HG03280 (cell line): ENCODE measurements around the gene SLC18A3.

Experiments used
- ATAC-seq: cut with Tn5 transposase; IDR thresholded peaks from one replicate; pipeline ENCODE4 v1.9.1; 2021; ENCODE audit warnings: mild to moderate bottlenecking, moderate library complexity; ENCODE audit not compliant: unreplicated experiment

The SLC18A3 gene

DNA sequence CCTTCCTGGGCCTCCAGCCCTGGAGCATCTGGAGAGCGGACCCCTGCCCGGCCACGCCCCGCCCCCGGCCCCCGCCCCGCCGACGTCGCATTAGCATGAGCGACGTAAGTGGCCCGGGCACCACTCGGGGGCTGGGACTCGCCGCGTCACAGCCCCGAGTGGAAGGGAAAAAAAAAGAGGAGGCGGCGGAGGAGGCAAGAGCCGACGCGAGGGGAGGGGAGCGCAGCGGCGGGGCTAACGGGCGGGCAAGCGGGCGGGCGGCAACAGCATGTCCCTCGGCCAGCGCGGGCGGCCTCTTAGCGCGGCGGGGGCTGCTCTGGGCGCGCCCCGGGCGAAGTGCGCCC is at the start of gene SLC18A3:
TSS of gene SLC18A3 (plus strand) at position 197 of the 344 bp plus-strand sequence. CDS start 431 bp downstream, outside the sequence.
- ATAC-seq = no peak

- ATAC-seq = no peak
These were observed 49.6 kb upstream of the SLC18A3 start for GRCh38 chr10:49560526-49560925.

DNA sequence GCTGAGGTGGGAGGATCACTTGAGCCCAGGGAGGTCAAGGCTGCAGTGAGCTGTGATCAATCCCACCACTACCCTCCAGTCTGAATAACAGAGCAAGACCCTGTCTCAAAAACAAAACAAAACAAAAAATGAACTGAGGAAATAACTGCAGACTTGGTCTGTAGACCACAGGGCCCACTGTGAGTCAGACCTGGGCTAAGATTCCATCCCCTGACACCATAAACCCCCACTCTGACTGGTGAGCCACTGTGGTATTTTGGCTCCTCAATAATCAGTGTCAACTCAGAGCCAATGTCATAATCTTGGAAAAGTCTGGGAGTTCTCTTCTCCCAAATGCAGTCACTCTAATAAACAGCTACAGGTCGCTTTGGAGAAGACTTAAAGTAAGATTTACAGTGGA is 47.2 kb upstream of the SLC18A3 start:
- no peak for ATAC-seq

DNA sequence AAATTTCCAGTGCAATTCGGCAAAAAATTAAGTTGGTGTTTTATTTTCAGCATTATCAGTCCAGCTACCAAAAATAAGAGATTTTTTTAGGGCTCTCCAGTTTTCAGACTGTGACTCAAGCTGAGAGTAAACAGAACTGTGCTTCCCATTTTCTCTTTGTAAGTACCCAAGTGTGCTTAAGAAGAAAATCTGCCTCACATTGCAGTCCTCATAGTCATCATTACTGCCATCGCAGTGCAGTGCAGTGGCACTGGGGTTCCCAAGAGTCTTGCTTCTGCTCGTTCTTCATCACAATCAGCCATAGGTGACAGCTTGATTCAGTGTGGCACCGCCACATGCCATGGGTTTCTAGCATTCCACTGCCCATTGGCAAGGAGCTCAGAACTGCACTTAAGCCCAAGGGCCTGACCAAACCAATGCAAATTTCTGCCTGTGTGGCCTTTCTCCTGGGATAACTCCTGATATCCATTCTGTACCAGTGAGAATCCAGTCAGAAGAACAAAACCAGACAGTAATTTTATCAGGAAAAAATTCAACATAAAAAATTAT is 45.6 kb upstream of the SLC18A3 start:
- ATAC-seq = no peak

DNA sequence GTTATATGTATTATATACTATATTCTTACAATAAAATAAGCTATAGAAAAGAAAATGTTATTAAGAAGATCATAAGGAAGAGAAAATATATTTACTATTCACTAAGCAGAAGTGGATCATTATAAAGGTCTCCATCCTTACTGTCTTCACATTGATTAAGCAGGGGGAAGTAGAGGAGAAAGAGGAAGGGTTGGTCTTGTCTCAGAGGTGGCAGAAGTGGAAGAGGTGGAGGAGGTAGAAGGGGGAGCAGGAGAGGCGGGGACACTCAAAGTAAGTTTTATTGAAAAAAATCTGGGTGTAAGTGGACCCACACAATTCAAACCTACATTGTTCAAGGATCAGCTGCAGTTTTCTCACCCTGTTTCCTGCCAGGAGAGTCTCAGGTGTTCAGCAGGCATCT is 42.3 kb upstream of the SLC18A3 start:
- no peak for ATAC-seq

DNA sequence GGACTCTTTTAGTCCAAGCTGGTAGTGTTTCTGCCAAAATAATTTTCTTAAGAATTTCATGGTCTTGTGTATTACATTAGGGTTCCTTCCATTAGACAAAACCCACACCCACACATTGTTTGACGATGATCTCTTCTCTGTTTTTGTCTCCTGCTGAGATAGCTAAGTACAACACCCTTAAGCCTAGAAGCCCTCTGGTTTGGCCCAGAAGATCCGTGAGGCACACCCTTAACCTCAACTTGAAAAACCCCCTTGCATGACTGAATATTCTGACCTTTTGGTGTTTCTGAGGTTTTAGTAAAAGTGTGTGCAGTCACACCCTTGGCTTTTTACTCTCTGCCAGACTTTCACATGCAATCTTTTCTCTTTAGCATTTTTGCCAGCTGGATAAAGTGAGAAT is 41.9 kb upstream of the SLC18A3 start:
- no peak for ATAC-seq

DNA sequence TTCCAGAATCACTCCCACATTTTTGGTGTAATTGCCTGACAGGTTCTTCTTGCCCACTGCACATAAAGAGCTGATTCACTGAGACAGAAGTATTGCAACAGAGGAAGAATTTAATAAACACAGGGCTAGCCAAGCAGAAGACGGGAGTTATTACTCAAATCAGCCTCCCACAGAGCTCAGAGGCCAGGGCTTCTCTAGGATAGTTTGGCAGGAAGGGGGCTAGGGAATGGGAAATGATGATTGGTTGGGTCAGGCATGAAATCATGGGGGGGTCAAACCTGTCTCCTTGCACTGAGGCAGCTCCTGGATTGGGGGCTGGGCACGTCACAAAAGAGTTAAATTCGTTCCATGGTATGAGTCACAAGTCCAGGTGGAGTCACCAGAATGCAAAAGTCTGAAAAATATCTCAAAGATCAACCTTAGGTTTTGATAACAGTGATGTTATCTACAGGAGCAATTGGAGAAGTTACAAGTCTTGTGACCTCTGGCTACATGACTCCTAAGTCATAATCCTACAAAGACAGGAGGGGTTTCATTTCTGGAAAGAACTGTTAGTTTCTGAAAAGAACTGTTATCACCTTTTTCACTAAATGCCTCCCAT is 41.0 kb upstream of the SLC18A3 start:
- ATAC-seq = no peak

- ATAC-seq = no peak
These were observed 38.7 kb upstream of the SLC18A3 start for GRCh38 chr10:49571388-49571787.

DNA sequence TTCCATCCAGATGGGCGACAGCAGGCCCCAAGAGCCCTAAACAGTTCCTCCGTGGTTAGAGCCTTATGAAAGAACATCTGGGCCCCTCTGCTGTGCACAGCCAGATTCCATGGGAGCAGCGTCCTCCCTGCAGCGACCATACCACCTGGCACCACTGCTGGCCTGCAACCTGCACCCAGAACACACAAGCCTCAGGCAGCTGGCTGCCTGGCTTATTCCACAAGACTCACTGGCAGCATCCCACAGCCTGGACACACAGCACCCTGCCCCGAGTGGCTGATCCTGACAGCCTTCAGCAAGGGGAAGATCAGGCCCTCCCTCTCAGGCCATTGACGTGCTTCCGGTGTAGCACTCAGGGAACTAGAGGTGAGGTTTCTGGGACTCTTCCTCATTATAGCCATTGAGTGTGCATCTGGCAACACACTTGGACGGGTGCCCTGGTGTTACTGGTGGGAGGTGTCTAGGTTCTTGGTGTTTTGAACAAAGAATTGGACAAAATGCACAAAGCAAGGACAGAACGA is 37.5 kb upstream of the SLC18A3 start:
- ATAC-seq = no peak

GRCh38 chr10:49575489-49576072 is 34.5 kb upstream of the SLC18A3 start:
- no peak for ATAC-seq

DNA sequence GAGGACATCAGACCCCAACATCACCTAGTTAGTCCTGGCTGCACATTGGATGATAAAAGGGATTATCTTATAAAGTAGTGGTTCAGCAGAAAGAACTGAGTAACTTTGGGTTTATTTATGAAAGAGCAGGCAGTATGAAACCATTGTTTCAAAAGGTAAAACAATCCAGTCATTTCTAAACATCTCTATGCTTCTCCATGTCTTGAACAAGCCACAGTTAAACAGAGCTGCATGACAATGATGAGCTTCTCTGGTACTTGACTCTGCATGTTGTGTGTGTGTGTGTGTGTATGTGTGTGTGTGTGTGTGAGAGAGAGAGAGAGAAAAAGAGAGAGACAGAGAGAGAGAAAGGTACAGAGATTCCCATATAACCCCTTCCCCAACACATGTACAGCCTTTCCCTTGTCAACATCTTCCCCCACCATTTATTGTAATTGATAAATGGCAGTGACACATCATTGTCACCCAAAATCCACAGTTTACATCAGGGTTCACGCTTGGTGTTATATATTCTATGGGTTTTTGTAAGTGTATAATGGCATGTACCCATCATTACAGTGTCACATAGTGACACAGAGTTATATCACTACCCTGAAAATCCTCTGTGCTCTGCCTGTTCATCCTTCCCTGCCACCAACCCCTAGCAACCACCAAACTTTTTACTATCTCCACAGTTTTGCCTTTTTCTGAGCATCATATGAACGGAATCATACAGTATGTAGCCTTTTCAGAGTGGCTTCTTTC is 32.8 kb upstream of the SLC18A3 start:
- no peak for ATAC-seq

- no peak for ATAC-seq
These were observed 31.7 kb upstream of the SLC18A3 start for GRCh38 chr10:49578392-49578791.

GRCh38 chr10:49579621-49580020 is 30.5 kb upstream of the SLC18A3 start:
- ATAC-seq = no peak

GRCh38 chr10:49585387-49585786 is 24.7 kb upstream of the SLC18A3 start:
- no peak for ATAC-seq

DNA sequence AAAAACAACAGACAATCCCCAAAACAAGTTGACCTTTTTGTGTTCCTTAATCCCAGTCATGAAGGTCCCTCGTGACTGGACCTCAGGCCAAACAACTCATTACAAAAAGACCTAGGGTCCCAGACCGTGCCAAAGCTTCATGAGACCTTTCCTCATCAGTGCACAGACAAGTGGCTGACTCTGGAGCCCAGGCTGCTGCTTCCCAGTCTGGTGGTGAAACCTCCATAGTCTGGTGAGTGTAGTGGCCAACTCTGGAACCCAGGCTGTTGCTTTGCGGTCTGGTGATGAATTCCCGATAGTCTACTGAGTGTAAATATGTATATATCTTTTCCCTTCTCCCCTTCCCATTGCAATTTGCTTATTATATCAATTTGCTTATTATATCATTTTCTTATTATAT is 22.1 kb upstream of the SLC18A3 start:
- no peak for ATAC-seq

- ATAC-seq = peak; percentile 70
These were observed 17.2 kb upstream of the SLC18A3 start for GRCh38 chr10:49592726-49593563.

- ATAC-seq = no peak
These were observed 16.6 kb upstream of the SLC18A3 start for GRCh38 chr10:49593564-49593875.

- no peak for ATAC-seq
These were observed 16.1 kb upstream of the SLC18A3 start for GRCh38 chr10:49593998-49594397.

DNA sequence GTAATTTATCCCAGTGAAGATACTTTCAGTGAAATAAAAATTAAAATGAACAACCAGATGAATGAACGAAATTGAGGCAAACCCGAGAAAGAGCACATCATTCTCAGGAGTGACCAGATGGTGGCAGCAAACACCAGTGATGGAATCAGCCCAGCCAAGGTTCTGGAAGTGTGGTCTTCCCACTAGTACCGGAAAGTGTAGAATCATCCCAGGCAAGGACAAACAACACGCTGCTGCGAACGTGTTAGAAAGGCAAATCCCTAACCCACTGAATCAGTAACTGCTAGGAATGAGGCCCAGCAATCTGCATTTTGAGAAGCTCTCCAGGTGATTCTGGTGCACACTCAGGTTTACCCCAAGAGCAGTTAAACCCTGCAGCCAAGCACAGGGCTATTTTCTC is 15.5 kb upstream of the SLC18A3 start:
- ATAC-seq = no peak

GRCh38 chr10:49595003-49595712 is 15.0 kb upstream of the SLC18A3 start:
- no peak for ATAC-seq
